SH-SY5Y (cell line): ENCODE data around the gene RANBP17.
A peak's percentile ranks its signal among the peaks of the same experiment; 100 is the strongest.

Experiments
- GATA2 ChIP-seq: IDR thresholded peaks from 2 replicates; pipeline ENCODE4 v1.6.1; 2011; ENCODE audit warnings: mild to moderate bottlenecking, low read depth, low read length
- GATA3 ChIP-seq: IDR thresholded peaks from 2 replicates; pipeline ENCODE4 v1.6.1; 2011; ENCODE audit warnings: low read depth, mild to moderate bottlenecking, low read length, moderate library complexity

RANBP17 gene

GRCh38 chr5:171312129-171312974 lies 450.5 kb downstream of the RANBP17 start:
- TF ChIP-seq GATA3 (no peak), GATA2 (no peak)

GRCh38 chr5:171313481-171314206 lies 451.8 kb downstream of the RANBP17 start:
- TF ChIP-seq GATA3 = no peak
- no peak for TF ChIP-seq GATA2

GRCh38 chr5:171314728-171315385 lies 453.0 kb downstream of the RANBP17 start:
- TF ChIP-seq GATA2 (no peak), GATA3 (no peak)

DNA sequence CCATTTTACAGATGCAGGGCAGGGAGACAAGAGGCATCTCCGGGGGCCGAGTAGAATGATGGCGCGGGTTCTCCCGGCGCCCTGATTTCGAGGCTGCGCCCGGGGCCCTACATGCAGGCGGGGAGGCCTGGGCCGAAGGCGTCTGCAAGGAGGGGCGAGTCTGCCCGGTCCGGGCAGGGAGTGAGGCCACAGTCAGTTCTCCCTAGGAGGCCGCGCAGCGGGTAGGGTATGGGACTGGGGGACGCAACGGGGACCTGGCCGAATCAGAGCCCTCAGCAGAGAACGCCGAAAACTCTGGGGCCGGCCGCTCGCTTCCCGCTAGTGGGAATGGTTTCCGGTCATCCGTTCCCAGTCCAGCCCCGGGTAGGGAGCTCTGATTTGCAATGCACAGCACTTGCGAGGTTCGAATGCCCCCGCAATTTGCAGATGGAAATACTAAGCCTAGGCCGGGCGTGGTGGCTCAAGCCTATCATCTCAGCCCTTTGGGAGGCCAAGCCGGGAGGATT lies 453.6 kb downstream of the RANBP17 start:
- TF ChIP-seq GATA2 = no peak
- TF ChIP-seq GATA3 = no peak

GRCh38 chr5:171315925-171316257 lies 454.1 kb downstream of the RANBP17 start:
- TF ChIP-seq GATA2 (no peak), GATA3 (no peak)

GRCh38 chr5:171316258-171317121 lies 454.7 kb downstream of the RANBP17 start:
- no peak for TF ChIP-seq GATA3
- no peak for TF ChIP-seq GATA2

DNA sequence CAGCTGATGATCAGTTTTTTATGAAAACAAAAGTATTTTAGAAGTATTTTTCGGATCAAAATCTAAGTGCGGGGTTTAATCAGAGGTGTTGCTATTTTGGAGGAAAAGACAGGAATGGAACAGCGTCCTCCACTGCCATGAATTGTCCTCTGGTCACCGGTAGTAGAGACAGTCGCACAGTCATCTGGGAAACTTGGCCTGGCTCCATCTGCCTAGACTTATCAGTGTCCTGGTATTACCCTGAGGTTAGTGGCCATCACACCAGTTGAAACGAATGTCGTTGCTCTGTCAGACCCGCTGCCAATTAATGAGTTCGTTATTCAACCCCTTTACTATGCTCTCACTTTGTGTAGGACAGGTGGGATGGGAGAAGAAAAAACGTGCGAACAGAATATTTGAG lies 455.4 kb downstream of the RANBP17 start:
- TF ChIP-seq GATA3 (no peak), GATA2 (no peak)

DNA sequence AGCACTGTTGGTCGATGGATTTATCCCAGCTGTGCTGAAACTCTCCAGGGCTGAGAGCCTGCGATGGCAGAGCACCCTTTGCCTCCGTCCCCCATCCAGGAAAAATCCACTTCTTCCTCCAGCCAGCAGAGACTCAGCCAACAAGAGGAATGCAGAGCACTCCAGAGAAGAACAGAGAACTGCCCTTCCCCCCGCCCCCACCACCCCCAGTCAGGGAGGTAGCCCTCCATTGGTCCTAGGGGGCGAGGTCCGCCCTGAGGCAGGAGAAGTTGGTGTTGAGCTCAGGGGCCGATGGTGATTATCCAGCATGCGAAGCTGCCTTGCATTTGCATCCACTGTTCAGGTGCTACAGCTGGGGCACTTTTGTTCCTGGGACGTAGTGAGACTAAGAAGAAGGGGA lies 456.2 kb downstream of the RANBP17 start:
- no peak for TF ChIP-seq GATA2
- TF ChIP-seq GATA3 = no peak

- TF ChIP-seq GATA3 (no peak), GATA2 (no peak)
Measured at GRCh38 chr5:171321447-171321846, 459.6 kb downstream of the RANBP17 start.

DNA sequence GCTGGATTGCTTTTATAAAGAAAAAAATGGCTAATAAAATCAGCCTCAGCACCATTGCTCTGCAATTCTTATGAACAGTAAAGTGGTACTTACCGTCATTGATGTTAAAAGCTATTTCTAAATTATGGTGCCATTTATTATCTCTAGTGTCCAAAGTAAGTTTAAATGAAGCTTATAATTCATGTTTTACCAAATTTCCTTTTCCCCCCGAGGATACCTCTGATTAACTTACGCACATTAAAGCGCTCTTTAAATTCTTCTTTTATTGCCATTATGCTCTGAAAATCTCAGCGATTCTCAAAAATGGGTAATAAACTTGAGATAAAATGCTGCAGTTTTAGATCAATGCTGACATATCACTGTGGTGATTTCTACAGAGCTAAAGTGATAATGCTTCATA lies 460.7 kb downstream of the RANBP17 start:
- TF ChIP-seq GATA3 (peak; percentile 51; the same call in 1 of the 2 replicates), GATA2 (0 out of 2 replicates have a peak, but pooled peaks have one; percentile 1)

DNA sequence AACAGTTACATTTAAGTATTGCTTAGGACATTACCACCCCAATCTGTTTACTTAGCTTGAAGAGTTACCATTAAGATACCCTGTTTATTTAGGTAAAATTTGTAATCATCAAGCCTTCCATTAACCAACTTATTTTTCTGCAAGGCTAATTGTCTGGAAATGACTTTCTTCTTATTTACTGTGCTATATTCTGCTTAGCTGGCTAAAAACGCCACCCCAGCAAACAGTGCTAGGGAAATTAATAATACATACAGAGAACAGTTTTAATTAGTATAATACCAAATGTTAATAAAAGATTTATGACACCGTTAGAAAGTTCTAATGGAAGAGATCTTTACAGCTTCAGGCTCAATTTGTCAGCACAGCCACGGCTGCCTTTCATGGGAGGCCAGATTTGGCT lies 461.2 kb downstream of the RANBP17 start:
- TF ChIP-seq GATA3 (no peak), GATA2 (no peak)

DNA sequence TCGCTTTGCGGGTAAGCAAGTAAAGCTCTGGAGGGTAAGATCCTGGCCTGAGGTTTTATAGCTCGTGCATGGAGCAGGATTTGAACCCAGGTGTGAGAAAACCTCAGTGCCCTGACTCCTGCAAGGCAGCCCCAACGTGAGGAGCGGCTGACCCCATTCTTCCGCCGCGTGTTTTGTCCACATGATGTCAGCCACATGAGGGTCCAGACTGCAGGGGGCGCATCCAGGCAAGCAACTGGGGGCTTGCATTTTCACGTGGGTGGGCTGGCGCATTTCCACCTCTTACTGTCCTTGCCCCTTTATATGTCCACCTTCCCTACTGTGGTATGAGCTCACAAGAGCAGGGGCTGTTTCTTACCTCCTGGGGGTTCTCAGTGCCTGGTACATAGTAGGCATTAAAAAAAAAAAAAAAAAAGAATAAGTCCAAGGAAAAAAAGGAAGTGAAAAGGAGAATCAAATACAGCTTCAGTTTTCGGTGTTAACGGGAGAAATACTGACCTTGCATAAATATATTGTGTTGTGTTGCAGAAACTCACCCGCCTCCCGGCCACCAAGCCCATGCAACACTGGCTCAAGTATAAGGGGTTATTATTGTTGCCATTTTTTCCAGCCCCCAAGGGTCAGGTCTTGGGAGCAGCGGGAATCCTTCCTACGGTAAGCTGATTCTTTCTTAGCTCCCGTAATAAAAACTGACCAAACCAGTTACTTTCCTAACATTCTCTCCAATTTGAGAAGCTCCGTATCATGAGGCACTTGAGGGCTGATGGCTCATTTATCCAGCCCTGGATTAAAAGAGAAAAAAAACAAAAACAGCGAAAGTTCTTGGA lies 462.2 kb downstream of the RANBP17 start:
- TF ChIP-seq GATA3 = no peak
- no peak for TF ChIP-seq GATA2

- no peak for TF ChIP-seq GATA3
- TF ChIP-seq GATA2 = no peak
Measured at GRCh38 chr5:171330021-171330420, 468.2 kb downstream of the RANBP17 start.

- TF ChIP-seq GATA2 = no peak
- no peak for TF ChIP-seq GATA3
Measured at GRCh38 chr5:171335616-171336015, 473.8 kb downstream of the RANBP17 start.
